B cell (primary cell): ENCODE data around the gene C6orf52. TPM values are rescaled to one million over a fixed set of nuclear protein-coding genes. Genes with fewer than 3 reads are reported as not detected.

Experiments used
- ATAC-seq: fragments of 200-7000 bp; cut with Tn5 transposase; one replicate; pipeline ENCODE4 v1.10.0; 2021; ENCODE audit warnings: low read depth, mild to moderate bottlenecking, moderate number of reproducible peaks, moderate library complexity
- CTCF ChIA-PET: fragments of 350-600 bp; sonication (Branson Sonifier 250); formaldehyde crosslinking; loops from one replicate; lab custom pipeline; 2021; ENCODE audit warnings: antibody characterized with exemption, inconsistent platforms; lab: Charles Lee
- POLR2A ChIA-PET: fragments of 350-600 bp; sonication (Branson Sonifier 250); formaldehyde crosslinking; loops from one replicate; lab custom pipeline; 2021; ENCODE audit warnings: antibody characterized with exemption; lab: Charles Lee
- DNase-seq: peaks from one replicate; pipeline ENCODE4 v3.0.0; 2013
- H2AFZ ChIP-seq: 2 replicates; pipeline ENCODE4 v1.6.1; 2012; ENCODE audit warnings: mild to moderate bottlenecking, low read depth, low read length; ENCODE audit not compliant: insufficient read depth, poor library complexity, severe bottlenecking
- H3K27ac ChIP-seq, 2 donors: 1 replicate in 1 of 2; 2 replicates in 1 of 2; pipeline ENCODE4 v1.5.1; 2012 to 2013; ENCODE audit warnings: low read length in 2 of 2, mild to moderate bottlenecking in 2 of 2, moderate library complexity in 1 of 2
- H3K27me3 ChIP-seq, 4 experiments: fragments of 200-600 bp in 1 of 4; sonication (generic) in 1 of 4; replicated peaks in 1 of 4; 1 replicate in 2 of 4; 2 replicates in 2 of 4; pipeline versions ENCODE4 v1.6.1 to v1.7.0; 2013 to 2016; ENCODE audit warnings: low read length in 3 of 4, mild to moderate bottlenecking in 2 of 4, mixed read lengths in 1 of 4, moderate library complexity in 1 of 4; ENCODE audit not compliant: insufficient read depth in 4 of 4, control insufficient read depth in 3 of 4; ENCODE audit errors: control extremely low read depth in 1 of 4
- H3K36me3 ChIP-seq, 2 experiments: replicated peaks in 1 of 2; 1 replicate in 1 of 2; 2 replicates in 1 of 2; pipeline versions ENCODE4 v1.6.1 to v1.7.1; 2013; ENCODE audit warnings: low read length in 1 of 2; ENCODE audit not compliant: insufficient read depth in 2 of 2, control insufficient read depth in 1 of 2; ENCODE audit errors: control extremely low read depth in 1 of 2, extremely low read depth in 1 of 2
- H3K4me1 ChIP-seq, 2 donors: fragments of 200-600 bp in 1 of 2; sonication (generic) in 1 of 2; 1 replicate in 1 of 2; 2 replicates in 1 of 2; pipeline versions ENCODE4 v1.5.1 to v1.6.1; 2013 to 2017; ENCODE audit warnings: low read length in 2 of 2; ENCODE audit not compliant: control insufficient read depth in 2 of 2, insufficient read depth in 2 of 2
- H3K4me2 ChIP-seq: replicated peaks from 2 replicates; pipeline ENCODE3; 2012; ENCODE audit warnings: mild to moderate bottlenecking, low read depth, low read length; ENCODE audit not compliant: poor library complexity, severe bottlenecking
- H3K4me3 ChIP-seq, 5 experiments: fragments of 200-600 bp in 1 of 5; sonication (generic) in 1 of 5; 1 replicate in 3 of 5; 2 replicates in 2 of 5; pipeline versions ENCODE4 v1.5.1 to v1.7.0; 2011 to 2016; ENCODE audit warnings: low read length in 4 of 5, mild to moderate bottlenecking in 4 of 5, low read depth in 2 of 5, control low read depth in 1 of 5, moderate library complexity in 1 of 5; ENCODE audit not compliant: insufficient read depth in 1 of 5; ENCODE audit errors: control extremely low read depth in 1 of 5, extremely low read depth in 1 of 5
- H3K79me2 ChIP-seq: fragments of 200-600 bp; sonication (generic); one replicate; pipeline ENCODE4 v1.6.0; 2016; ENCODE audit warnings: low read length; ENCODE audit not compliant: control insufficient read depth, insufficient read depth
- H3K9ac ChIP-seq: fragments of 200-600 bp; sonication (generic); 2 replicates; pipeline ENCODE4 v1.6.1; 2017; ENCODE audit warnings: mild to moderate bottlenecking, low read length, moderate library complexity
- H3K9me3 ChIP-seq, 3 donors: one replicate each; pipeline versions ENCODE4 v1.6.1 to v1.7.1; 2013; ENCODE audit warnings: low read length in 2 of 3; ENCODE audit not compliant: control insufficient read depth in 2 of 3, insufficient read depth in 1 of 3; ENCODE audit errors: control extremely low read depth in 1 of 3
- H4K20me1 ChIP-seq: 2 replicates; pipeline ENCODE4 v1.6.0; 2012; ENCODE audit warnings: mild to moderate bottlenecking, low read length; ENCODE audit not compliant: insufficient read depth, control insufficient read depth, poor library complexity, severe bottlenecking
- H3K27ac Mint-ChIP-seq: one replicate; pipeline ENCODE4 v1.8.0; 2021; ENCODE audit warnings: mixed read lengths
- H3K27me3 Mint-ChIP-seq: one replicate; pipeline ENCODE4 v1.8.0; 2021; ENCODE audit warnings: mixed read lengths
- H3K4me1 Mint-ChIP-seq: one replicate; pipeline ENCODE4 v1.8.0; 2021; ENCODE audit warnings: mixed read lengths
- H3K4me3 Mint-ChIP-seq: one replicate; pipeline ENCODE4 v1.8.0; 2021; ENCODE audit warnings: mixed read lengths
- H3K9me3 Mint-ChIP-seq: one replicate; pipeline ENCODE4 v1.8.0; 2022; ENCODE audit warnings: mixed read lengths; ENCODE audit not compliant: insufficient read depth
- CTCF ChIP-seq: fragments of 200-600 bp; IDR thresholded peaks from one replicate; pipeline ENCODE4 v1.8.0; 2022; ENCODE audit warnings: antibody characterized with exemption, mild to moderate bottlenecking
- EZH2 ChIP-seq: IDR thresholded peaks from 2 replicates; pipeline ENCODE4 v1.6.1; 2012; ENCODE audit warnings: borderline replicate concordance, low read depth, mild to moderate bottlenecking, moderate library complexity, low read length; ENCODE audit not compliant: insufficient read depth, poor library complexity, severe bottlenecking
- WGBS: methylation state at CpG from one replicate; pipeline ENCODE4 v1.1.5; 2013; ENCODE audit warnings: missing lambda C conversion rate; ENCODE audit not compliant: insufficient coverage; 5-methylcytosine and 5-hydroxymethylcytosine counted together
- intact Hi-C: fragments of 100-400 bp; cut with micrococcal nuclease; formaldehyde crosslinking; loops from one replicate; pipeline ENCODE4 v1.10.0; 2022
- polyA plus RNA-seq: library from polyadenylated mRNA; depleted of rRNA; stranded (reverse); fragments of >200 nt; gene quantifications from 2 replicates; pipeline ENCODE4 v1.2.3, GENCODE V29; 2012
- total RNA-seq, 2 donors: library from RNA; stranded (reverse); fragments of 120-200 nt in 1 of 2; gene quantifications; 1 replicate in 1 of 2; 2 replicates in 1 of 2; pipeline versions ENCODE4 v1.2.3 to v1.2.4, GENCODE V29; 2013 to 2022

The C6orf52 gene
- total and polyA plus RNA-seq, 2 donors (not counting 1 experiment from before 2014, with no cell fraction given): 0.51 to 1.2 TPM

- no peak for ATAC-seq
- intact Hi-C loops: no loop called here
- Histone ChIP-seq H3K27ac (no peak overlapping the region), H3K4me3 (no peak overlapping the region), H2AFZ (no peak overlapping the region), H3K4me2 (no peak overlapping the region), H3K27me3 (no peaks in the 10 kb centered on the region), H4K20me1 (no peaks in the 10 kb centered on the region), H3K4me1 (no peaks in the 10 kb centered on the region), H3K9ac (no peak overlapping the region), H3K79me2 (no peaks in the 10 kb centered on the region), H3K9me3 (no peaks in the 10 kb centered on the region), H3K36me3 (no peaks in the 10 kb centered on the region)
- no peak for DNase-seq
- no peak for TF ChIP-seq CTCF
- TF ChIP-seq EZH2: no peak
- no peak overlapping the region for H3K4me3 Mint-ChIP-seq
- ChIA-PET POLR2A (no interaction called here), CTCF (no interaction called here)
- no peaks in the 10 kb centered on the region for H3K9me3 Mint-ChIP-seq
- H3K27ac Mint-ChIP-seq: no peak overlapping the region
- no peaks in the 10 kb centered on the region for H3K27me3 Mint-ChIP-seq
- H3K4me1 Mint-ChIP-seq: no peaks in the 10 kb centered on the region
Observed at GRCh38 chr6:10740061-10740460, 45.6 kb upstream of the C6orf52 start.

- Mint-ChIP-seq H3K4me1 (no peaks in the 10 kb centered on the region), H3K27ac (no peak overlapping the region), H3K4me3 (no peak overlapping the region), H3K9me3 (no peaks in the 10 kb centered on the region), H3K27me3 (no peaks in the 10 kb centered on the region)
- H2AFZ ChIP-seq: no peak overlapping the region
- no peaks in the 10 kb centered on the region for H3K9me3 ChIP-seq
- no peak overlapping the region for H3K27ac ChIP-seq
- no peak for TF ChIP-seq EZH2
- no peak for TF ChIP-seq CTCF
- H3K4me2 ChIP-seq: no peak overlapping the region
- H3K27me3 ChIP-seq: no peaks in the 10 kb centered on the region
- H3K36me3 ChIP-seq: no peaks in the 10 kb centered on the region
- no peak for ATAC-seq
- intact Hi-C loops: no loop called here
- ChIA-PET CTCF (interaction anchor here (1.1 kb wide), 1 partner anchor 258 kb away, joined by 3 read pairs; no protein-coding TSS in a partner anchor), POLR2A (no interaction called here)
- H4K20me1 ChIP-seq: no peaks in the 10 kb centered on the region
- H3K79me2 ChIP-seq: no peaks in the 10 kb centered on the region
- no CpG with 5 or more reads among the region's 2 CpGs for WGBS
- DNase-seq: no peak
- no peaks in the 10 kb centered on the region for H3K4me1 ChIP-seq
- no peak overlapping the region for H3K9ac ChIP-seq
- H3K4me3 ChIP-seq: no peak overlapping the region
Observed at GRCh38 chr6:10736731-10737130, 42.3 kb upstream of the C6orf52 start.
